A673 (cell line): ENCODE measurements around the gene DCHS1.

Source experiments
- EZH2 ChIP-seq: fragments of 200-600 bp; sonication (generic); IDR thresholded peaks from 2 replicates; pipeline ENCODE4 v1.6.1; 2017; ENCODE audit warnings: borderline replicate concordance, low read depth, mild to moderate bottlenecking, mixed read lengths, antibody characterized with exemption, low read length; ENCODE audit not compliant: poor library complexity, severe bottlenecking
- TF ChIP-seq, protein P1 (sequence below): fragments of 300-800, 200-600 bp; sonication (generic); conservative IDR thresholded peaks from 2 replicates; pipeline ENCODE4 v1.5.1; 2017; ENCODE audit warnings: low read depth, mild to moderate bottlenecking, antibody characterized with exemption, low read length, moderate library complexity, mixed read lengths

- TF ChIP-seq, protein P1, sequence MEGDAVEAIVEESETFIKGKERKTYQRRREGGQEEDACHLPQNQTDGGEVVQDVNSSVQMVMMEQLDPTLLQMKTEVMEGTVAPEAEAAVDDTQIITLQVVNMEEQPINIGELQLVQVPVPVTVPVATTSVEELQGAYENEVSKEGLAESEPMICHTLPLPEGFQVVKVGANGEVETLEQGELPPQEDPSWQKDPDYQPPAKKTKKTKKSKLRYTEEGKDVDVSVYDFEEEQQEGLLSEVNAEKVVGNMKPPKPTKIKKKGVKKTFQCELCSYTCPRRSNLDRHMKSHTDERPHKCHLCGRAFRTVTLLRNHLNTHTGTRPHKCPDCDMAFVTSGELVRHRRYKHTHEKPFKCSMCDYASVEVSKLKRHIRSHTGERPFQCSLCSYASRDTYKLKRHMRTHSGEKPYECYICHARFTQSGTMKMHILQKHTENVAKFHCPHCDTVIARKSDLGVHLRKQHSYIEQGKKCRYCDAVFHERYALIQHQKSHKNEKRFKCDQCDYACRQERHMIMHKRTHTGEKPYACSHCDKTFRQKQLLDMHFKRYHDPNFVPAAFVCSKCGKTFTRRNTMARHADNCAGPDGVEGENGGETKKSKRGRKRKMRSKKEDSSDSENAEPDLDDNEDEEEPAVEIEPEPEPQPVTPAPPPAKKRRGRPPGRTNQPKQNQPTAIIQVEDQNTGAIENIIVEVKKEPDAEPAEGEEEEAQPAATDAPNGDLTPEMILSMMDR, result no peak
- TF ChIP-seq EZH2, result no peak
Observed at GRCh38 chr11:6646071-6646470, 9.5 kb downstream of the DCHS1 start.
